Epithelial cell of proximal tubule (primary cell): ENCODE measurements around the gene SIAH3. TPM values are rescaled to one million over a fixed set of nuclear protein-coding genes. Genes with fewer than 3 reads are reported as not detected.

Experiments
- DNase-seq: peaks from one replicate; pipeline ENCODE4 v3.0.0-alpha.2; 2011; ENCODE audit warnings: low read depth
- H3K4me3 ChIP-seq: 2 replicates; pipeline ENCODE4 v1.5.1; 2011; ENCODE audit warnings: low read depth, mild to moderate bottlenecking, low read length
- CTCF ChIP-seq: conservative IDR thresholded peaks from 2 replicates; pipeline ENCODE4 v1.5.1; 2012; ENCODE audit warnings: low read depth, mild to moderate bottlenecking, low read length
- total RNA-seq: library from RNA; depleted of rRNA; stranded (reverse); fragments of >200 nt; gene quantifications from 2 replicates; pipeline ENCODE4 v1.2.3, GENCODE V29; 2015

The SIAH3 gene
- total RNA-seq, 1 donor from 2014 or later: 0.23 TPM

GRCh38 chr13:45834411-45834994, 17.1 kb downstream of the SIAH3 start:
- no peak for TF ChIP-seq CTCF

GRCh38 chr13:45833663-45834375, 17.7 kb downstream of the SIAH3 start:
- no peak overlapping the region for H3K4me3 ChIP-seq
- DNase-seq: peak; percentile 56
- TF ChIP-seq CTCF: no peak

More at GRCh38 chr13:45834411-45834994, 17.1 kb downstream of the SIAH3 start:
- no peak for DNase-seq
- no peak overlapping the region for H3K4me3 ChIP-seq

GRCh38 chr13:45833242-45833641, 18.3 kb downstream of the SIAH3 start:
- TF ChIP-seq CTCF: no peak
- DNase-seq: no peak
- no peak overlapping the region for H3K4me3 ChIP-seq

- no peak overlapping the region for H3K4me3 ChIP-seq
- DNase-seq: no peak
- no peak for TF ChIP-seq CTCF
Observed at GRCh38 chr13:45831851-45832250, 19.7 kb downstream of the SIAH3 start.

GRCh38 chr13:45830121-45830520, 21.4 kb downstream of the SIAH3 start:
- H3K4me3 ChIP-seq: no peak overlapping the region
- no peak for DNase-seq
- no peak for TF ChIP-seq CTCF

- TF ChIP-seq CTCF: no peak
- H3K4me3 ChIP-seq: no peak overlapping the region
- DNase-seq: no peak
Observed at GRCh38 chr13:45828256-45828968, 23.1 kb downstream of the SIAH3 start.
